IPS-NIHi7 (cell line): ENCODE results near the gene GAS2.
A peak's percentile ranks its signal among the peaks of the same experiment; 100 is the strongest.

Experiments used
- DNase-seq: peaks from one replicate; pipeline ENCODE4 v3.0.0; 2012; ENCODE audit warnings: mixed read lengths; ENCODE audit errors: extremely low spot score

The GAS2 gene

GRCh38 chr11:22728600-22729389, 62.4 kb downstream of the GAS2 start:
- DNase-seq = no peak

GRCh38 chr11:22730319-22730718, 63.9 kb downstream of the GAS2 start:
- DNase-seq = no peak

GRCh38 chr11:22732588-22732987, 66.2 kb downstream of the GAS2 start:
- no peak for DNase-seq

GRCh38 chr11:22733475-22734248, 67.3 kb downstream of the GAS2 start:
- no peak for DNase-seq

GRCh38 chr11:22734628-22735345, 68.4 kb downstream of the GAS2 start:
- DNase-seq = no peak

GRCh38 chr11:22742157-22742613, 75.8 kb downstream of the GAS2 start:
- no peak for DNase-seq

GRCh38 chr11:22749536-22749935, 83.1 kb downstream of the GAS2 start:
- DNase-seq = no peak

GRCh38 chr11:22752908-22753310, 86.5 kb downstream of the GAS2 start:
- no peak for DNase-seq

GRCh38 chr11:22753416-22753815, 87.0 kb downstream of the GAS2 start:
- no peak for DNase-seq

GRCh38 chr11:22761066-22761465, 94.7 kb downstream of the GAS2 start:
- DNase-seq = no peak

GRCh38 chr11:22763166-22763565, 96.8 kb downstream of the GAS2 start:
- DNase-seq = no peak

- no peak for DNase-seq
Observed at GRCh38 chr11:22764735-22765134, 98.3 kb downstream of the GAS2 start.

- no peak for DNase-seq
Observed at GRCh38 chr11:22768281-22768680, 101.9 kb downstream of the GAS2 start.

- no peak for DNase-seq
Observed at GRCh38 chr11:22769081-22769480, 102.7 kb downstream of the GAS2 start.

GRCh38 chr11:22774716-22775115, 108.3 kb downstream of the GAS2 start:
- no peak for DNase-seq

- no peak for DNase-seq
Observed at GRCh38 chr11:22775248-22775647, 108.8 kb downstream of the GAS2 start.

- peak; percentile 7 for DNase-seq
Observed at GRCh38 chr11:22778642-22779041, 112.2 kb downstream of the GAS2 start.

- DNase-seq = no peak
Observed at GRCh38 chr11:22779850-22780249, 113.4 kb downstream of the GAS2 start.

GRCh38 chr11:22780952-22781593, 114.7 kb downstream of the GAS2 start:
- peak; percentile 7 for DNase-seq

GRCh38 chr11:22785251-22785650, 118.8 kb downstream of the GAS2 start:
- no peak for DNase-seq

GRCh38 chr11:22786475-22786874, 120.1 kb downstream of the GAS2 start:
- DNase-seq = no peak

GRCh38 chr11:22787055-22787454, 120.6 kb downstream of the GAS2 start:
- no peak for DNase-seq
